GM23338 (cell line): ENCODE measurements around the gene LANCL1.

Experiments used
- CREB1 ChIP-seq: fragments of 250-450 bp; sonication (Bioruptor Pico); IDR thresholded peaks from 2 replicates; pipeline ENCODE4 v1.5.0; 2020; ENCODE audit warnings: low read depth, mild to moderate bottlenecking, moderate library complexity
- CTCF ChIP-seq, 2 experiments: fragments of 200-600 bp in 1 of 2; sonication (generic) in 1 of 2; conservative IDR thresholded peaks; 2 replicates each; pipeline versions ENCODE4 v1.5.1 to v1.6.1; 2016 to 2017; ENCODE audit warnings: antibody characterized with exemption in 2 of 2, low read depth in 2 of 2, mild to moderate bottlenecking in 2 of 2, moderate library complexity in 1 of 2
- EZH2 ChIP-seq: fragments of 200-600 bp; sonication (generic); IDR thresholded peaks from one replicate; pipeline ENCODE4 v1.8.0; 2017; ENCODE audit warnings: antibody characterized with exemption, mild to moderate bottlenecking, low read depth; ENCODE audit not compliant: unreplicated experiment
- EZH2phosphoT487 ChIP-seq: fragments of 200-600 bp; sonication (generic); IDR thresholded peaks from one replicate; pipeline ENCODE4 v1.8.1; 2018; ENCODE audit warnings: antibody characterized with exemption; ENCODE audit not compliant: unreplicated experiment
- JUNB ChIP-seq: IDR thresholded peaks from one replicate; pipeline ENCODE4 v1.6.1; 2016; ENCODE audit warnings: antibody characterized with exemption; ENCODE audit not compliant: unreplicated experiment
- POLR2AphosphoS5 ChIP-seq: IDR thresholded peaks from 2 replicates; pipeline ENCODE4 v1.6.1; 2016; ENCODE audit warnings: antibody characterized with exemption, low read depth
- STAT1 ChIP-seq: IDR thresholded peaks from one replicate; pipeline ENCODE4 v1.6.1; 2016; ENCODE audit warnings: antibody characterized with exemption; ENCODE audit not compliant: unreplicated experiment
- TF ChIP-seq, protein P1 (sequence below): IDR thresholded peaks from one replicate; pipeline ENCODE4 v1.6.1; 2018; ENCODE audit warnings: antibody characterized with exemption; ENCODE audit not compliant: unreplicated experiment

- TF ChIP-seq CTCF (conservative IDR thresholded peaks at IDR 0.05; ENCODE audit: low read depth in 2 of 2): no peak
- no peak for TF ChIP-seq EZH2
- no peak for TF ChIP-seq CREB1
- TF ChIP-seq POLR2AphosphoS5: no peak
- no peak for TF ChIP-seq EZH2phosphoT487
- TF ChIP-seq JUNB: no peak
- TF ChIP-seq, protein P1, sequence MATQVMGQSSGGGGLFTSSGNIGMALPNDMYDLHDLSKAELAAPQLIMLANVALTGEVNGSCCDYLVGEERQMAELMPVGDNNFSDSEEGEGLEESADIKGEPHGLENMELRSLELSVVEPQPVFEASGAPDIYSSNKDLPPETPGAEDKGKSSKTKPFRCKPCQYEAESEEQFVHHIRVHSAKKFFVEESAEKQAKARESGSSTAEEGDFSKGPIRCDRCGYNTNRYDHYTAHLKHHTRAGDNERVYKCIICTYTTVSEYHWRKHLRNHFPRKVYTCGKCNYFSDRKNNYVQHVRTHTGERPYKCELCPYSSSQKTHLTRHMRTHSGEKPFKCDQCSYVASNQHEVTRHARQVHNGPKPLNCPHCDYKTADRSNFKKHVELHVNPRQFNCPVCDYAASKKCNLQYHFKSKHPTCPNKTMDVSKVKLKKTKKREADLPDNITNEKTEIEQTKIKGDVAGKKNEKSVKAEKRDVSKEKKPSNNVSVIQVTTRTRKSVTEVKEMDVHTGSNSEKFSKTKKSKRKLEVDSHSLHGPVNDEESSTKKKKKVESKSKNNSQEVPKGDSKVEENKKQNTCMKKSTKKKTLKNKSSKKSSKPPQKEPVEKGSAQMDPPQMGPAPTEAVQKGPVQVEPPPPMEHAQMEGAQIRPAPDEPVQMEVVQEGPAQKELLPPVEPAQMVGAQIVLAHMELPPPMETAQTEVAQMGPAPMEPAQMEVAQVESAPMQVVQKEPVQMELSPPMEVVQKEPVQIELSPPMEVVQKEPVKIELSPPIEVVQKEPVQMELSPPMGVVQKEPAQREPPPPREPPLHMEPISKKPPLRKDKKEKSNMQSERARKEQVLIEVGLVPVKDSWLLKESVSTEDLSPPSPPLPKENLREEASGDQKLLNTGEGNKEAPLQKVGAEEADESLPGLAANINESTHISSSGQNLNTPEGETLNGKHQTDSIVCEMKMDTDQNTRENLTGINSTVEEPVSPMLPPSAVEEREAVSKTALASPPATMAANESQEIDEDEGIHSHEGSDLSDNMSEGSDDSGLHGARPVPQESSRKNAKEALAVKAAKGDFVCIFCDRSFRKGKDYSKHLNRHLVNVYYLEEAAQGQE: no peak
- no peak for TF ChIP-seq STAT1
Observed at GRCh38 chr2:210412660-210413059, 63.9 kb downstream of the LANCL1 start.
